Subcutaneous adipose tissue (tissue), 4 donors: ENCODE results near the gene PUM2. TPM values are rescaled to one million over a fixed set of nuclear protein-coding genes. Genes with fewer than 3 reads are reported as not detected.

Experiments used
- CTCF ChIP-seq: fragments of 450-650 bp; IDR thresholded peaks from one replicate; pipeline ENCODE4 v1.5.1; 2016; ENCODE audit warnings: low read depth, mild to moderate bottlenecking, control low read depth, antibody characterized with exemption, moderate library complexity
- total RNA-seq, 4 donors: library from RNA; depleted of rRNA; stranded (reverse); fragments of >200 nt; gene quantifications; one replicate each; pipeline ENCODE4 v1.1.0, GENCODE V29; 2016

Gene PUM2
- total RNA-seq, 4 donors from 2014 or later: 63.9 to 87.1 (median 78.2) TPM

DNA sequence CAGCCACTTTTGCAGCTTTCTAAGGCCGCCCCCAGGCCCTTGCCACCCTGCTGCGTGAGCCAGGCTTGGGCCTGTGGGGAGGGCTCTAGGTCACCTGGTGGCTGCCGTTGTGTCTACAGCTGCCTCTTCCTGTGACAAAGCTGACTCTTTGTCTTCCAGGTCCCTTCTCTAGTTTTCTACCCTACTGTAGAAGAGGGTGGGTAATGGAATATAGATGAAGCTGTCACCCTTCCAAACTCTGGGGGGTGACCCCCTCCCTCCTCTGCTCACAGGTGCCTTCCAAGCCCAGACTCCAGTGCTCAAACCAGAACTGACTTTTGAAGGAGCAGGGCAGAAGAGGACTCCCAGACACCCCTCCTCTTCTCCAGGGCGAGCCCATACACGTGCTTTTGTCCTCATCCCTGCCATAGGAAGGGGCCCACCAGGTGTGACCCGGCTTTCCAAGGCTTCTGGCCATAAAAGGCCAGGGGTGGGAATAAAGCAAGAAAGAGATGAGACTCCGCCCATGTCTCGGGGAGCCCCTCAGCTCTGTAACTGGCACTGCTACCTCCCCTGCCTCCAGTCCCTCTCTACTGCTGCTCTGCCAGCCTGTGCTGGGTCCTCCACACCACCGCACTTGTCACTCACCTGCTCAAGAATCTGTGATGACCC, 107.8 kb downstream of the PUM2 start:
- no peak for TF ChIP-seq CTCF

- TF ChIP-seq CTCF: no peak
These were observed 108.5 kb downstream of the PUM2 start for GRCh38 chr2:20241973-20242726.

DNA sequence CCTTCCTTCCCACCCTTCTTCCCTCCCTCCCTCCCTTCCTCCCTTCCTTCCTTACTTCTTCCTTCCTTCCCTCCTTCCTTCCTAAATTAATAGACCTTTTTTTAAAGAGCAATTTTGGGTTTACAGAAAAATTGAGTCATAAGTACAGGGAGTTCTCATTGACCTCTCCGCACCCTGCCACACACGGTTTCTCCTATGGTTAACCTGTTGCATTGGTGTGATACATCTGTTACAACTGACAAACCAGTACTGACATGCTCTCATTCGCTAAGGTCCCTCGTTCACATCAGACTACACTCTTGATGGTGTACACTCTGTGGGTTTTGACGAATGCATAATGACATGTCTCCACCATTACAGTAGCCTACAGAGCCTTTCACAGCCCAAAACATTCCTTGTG, 114.1 kb downstream of the PUM2 start:
- no peak for TF ChIP-seq CTCF

DNA sequence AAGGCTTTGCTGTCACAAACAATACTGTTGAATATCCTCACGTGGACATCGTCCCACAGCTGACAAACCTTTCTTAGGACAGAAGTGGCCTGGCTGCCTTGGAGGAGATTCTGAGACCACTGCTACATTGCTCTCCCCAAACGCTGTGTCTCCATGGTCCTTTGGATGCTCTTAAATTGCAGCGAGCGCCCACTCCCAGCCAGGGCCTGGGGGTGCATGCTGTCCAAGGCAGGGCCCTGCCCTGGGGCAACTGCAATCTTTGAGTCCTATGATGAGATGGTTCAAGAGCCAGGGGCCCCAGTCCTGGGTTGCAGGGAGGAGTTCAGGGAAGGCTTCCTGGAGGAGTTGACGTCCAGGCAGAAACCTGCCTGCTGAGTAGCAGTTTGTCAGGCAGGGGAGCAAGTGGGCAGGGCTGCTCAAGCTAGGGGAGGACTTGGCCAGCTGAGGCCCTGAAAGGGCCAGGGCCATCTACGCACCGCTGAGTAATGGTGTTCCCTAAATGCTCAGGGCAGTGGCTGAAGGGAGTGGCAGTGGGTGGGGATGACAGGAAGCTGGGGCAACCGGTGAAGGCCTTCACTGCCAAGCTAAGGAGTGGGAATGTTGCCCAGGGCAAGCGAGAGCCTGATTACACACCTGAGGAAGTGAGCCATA, 114.9 kb downstream of the PUM2 start:
- TF ChIP-seq CTCF: no peak

GRCh38 chr2:20232837-20233207, 117.8 kb downstream of the PUM2 start:
- TF ChIP-seq CTCF: no peak

DNA sequence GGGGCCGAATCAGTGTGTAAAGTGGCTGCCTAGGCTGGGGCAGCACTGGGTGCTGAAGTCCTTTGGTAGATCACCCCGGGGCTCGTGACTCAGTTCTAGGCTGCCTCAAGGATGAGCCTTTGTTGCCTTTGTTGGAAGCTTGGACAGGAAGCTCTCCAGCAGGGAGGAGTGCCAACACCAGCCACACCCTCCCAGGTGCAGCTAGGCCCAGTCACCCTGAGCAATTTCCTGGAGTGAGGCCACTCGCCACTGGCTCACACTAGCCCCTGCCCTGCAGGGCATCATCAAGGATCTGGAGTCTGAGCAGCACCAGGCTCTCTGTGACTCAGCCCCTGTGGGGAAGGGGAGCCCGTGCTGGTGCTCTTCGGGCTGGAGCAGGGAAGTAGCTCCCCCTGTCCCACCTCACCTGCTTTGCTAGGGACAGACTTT, 119.0 kb downstream of the PUM2 start:
- no peak for TF ChIP-seq CTCF

- no peak for TF ChIP-seq CTCF
These were observed 119.5 kb downstream of the PUM2 start for GRCh38 chr2:20231159-20231558.
